Activated CD4-positive, alpha-beta T cell treated with anti-CD3 and anti-CD28 coated beads for 36 hours (primary cell): Measurements from ENCODE around the gene PRR15L. TPM values are rescaled to one million over a fixed set of nuclear protein-coding genes. Genes with fewer than 3 reads are reported as not detected.

Experiments
- ATAC-seq: fragments of 200-7000 bp; cut with Tn5 transposase; one replicate; pipeline ENCODE4 v1.10.0; 2021; ENCODE audit warnings: mild to moderate bottlenecking, moderate library complexity
- CTCF ChIA-PET: fragments of 350-600 bp; sonication (Branson Sonifier 250); formaldehyde crosslinking; loops from one replicate; lab custom pipeline; 2021; ENCODE audit warnings: antibody characterized with exemption; lab: Charles Lee
- POLR2A ChIA-PET: fragments of 350-600 bp; sonication (Branson Sonifier 250); formaldehyde crosslinking; loops from one replicate; lab custom pipeline; 2021; ENCODE audit warnings: antibody characterized with exemption, inconsistent platforms; lab: Charles Lee
- DNase-seq: peaks from one replicate; pipeline ENCODE4 v3.0.0-alpha.2; 2020
- H3K27ac Mint-ChIP-seq: one replicate; pipeline ENCODE4 v1.8.0; 2021; ENCODE audit warnings: mixed read lengths
- H3K27me3 Mint-ChIP-seq: one replicate; pipeline ENCODE4 v1.8.0; 2021; ENCODE audit warnings: mixed read lengths
- H3K36me3 Mint-ChIP-seq: one replicate; pipeline ENCODE4 v1.8.0; 2021; ENCODE audit warnings: low read depth, mixed read lengths
- H3K4me1 Mint-ChIP-seq: one replicate; pipeline ENCODE4 v1.8.0; 2021; ENCODE audit warnings: mixed read lengths
- H3K4me3 Mint-ChIP-seq: one replicate; pipeline ENCODE4 v1.8.0; 2021; ENCODE audit warnings: mild to moderate bottlenecking, moderate library complexity, mixed read lengths
- H3K9me3 Mint-ChIP-seq: one replicate; pipeline ENCODE4 v1.8.0; 2021; ENCODE audit warnings: low read depth, mixed read lengths
- intact Hi-C, 2 experiments: fragments of 100-400 bp; cut with DNase I in 1 of 2; cut with micrococcal nuclease in 1 of 2; formaldehyde crosslinking; loops; one replicate each; pipeline versions ENCODE4 v1.14.2 to v1.15.1; 2022 to 2024; cut with DNase I, micrococcal nuclease
- total RNA-seq, 2 experiments: library from RNA; stranded (reverse); gene quantifications; one replicate each; pipeline ENCODE4 v1.2.3, GENCODE V29; 2021

The PRR15L gene
- total RNA-seq, 2 experiments from 2014 or later, result not detected

GRCh38 chr17:47946929-47947397 is 10.7 kb downstream of the PRR15L start:
- H3K9me3 Mint-ChIP-seq, result no peaks in the 10 kb centered on the region
- peak; percentile 89 for DNase-seq
- peaks cover 41% of the 10 kb centered on the region for H3K36me3 Mint-ChIP-seq
- ATAC-seq, result peak; percentile 92
- H3K27ac Mint-ChIP-seq, result peak overlapping the region; percentile 57
- H3K27me3 Mint-ChIP-seq, result no peaks in the 10 kb centered on the region
- H3K4me3 Mint-ChIP-seq, result no peak overlapping the region
- intact Hi-C loops, result loop anchor here (1.0 to 10.0 kb wide), 4 partner anchors 105 to 1022 kb away; partner anchors contain the start of genes SCRN2 (in 2 of the 2), GOSR2 (in 1 of the 2) and UBE2Z (in 1 of the 2)
- ChIA-PET POLR2A (interaction anchor here (0.6 to 1.4 kb wide), 3 partner anchors 24 to 115 kb away, joined by 3 to 7 read pairs (median 4); partner anchors contain the start of genes CDK5RAP3, LRRC46, MRPL10 and SP2), CTCF (interaction anchor here (0.6 to 12.5 kb wide), 31 partner anchors 9 to 756 kb away, joined by 3 to 222 read pairs (median 5); partner anchors contain the start of genes CDK5RAP3, KPNB1, LRRC46 and MRPL10)
- H3K4me1 Mint-ChIP-seq, result peaks cover 60% of the 10 kb centered on the region

DNA sequence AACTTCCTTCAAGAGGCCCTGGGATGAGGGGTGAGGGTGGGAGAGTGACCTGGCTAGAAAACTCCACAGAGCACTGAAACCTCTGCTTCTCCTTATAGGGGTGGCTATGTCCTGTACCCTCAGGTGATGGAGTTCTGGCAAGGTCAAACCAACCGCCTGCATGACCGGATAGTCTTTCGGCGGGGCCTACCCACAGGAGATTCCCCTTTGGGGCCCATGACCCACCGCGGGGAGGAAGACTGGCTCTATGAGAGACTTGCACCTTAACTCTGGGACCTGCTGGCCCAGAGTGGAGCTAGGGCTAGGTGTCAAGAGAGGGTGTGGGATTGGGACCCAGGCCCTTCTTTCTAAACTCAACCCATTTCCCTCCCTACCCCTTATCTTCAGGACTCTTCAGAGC is 11.2 kb downstream of the PRR15L start:
- intact Hi-C loops, result loop anchor here (5.0 to 10.0 kb wide), 3 partner anchors 104 to 1022 kb away; partner anchors contain the start of genes GOSR2 (in 1 of the 2), SCRN2 (in 1 of the 2) and UBE2Z (in 1 of the 2)
- Mint-ChIP-seq H3K27me3 (no peaks in the 10 kb centered on the region), H3K4me1 (peaks cover 62% of the 10 kb centered on the region), H3K4me3 (no peak overlapping the region), H3K27ac (no peak overlapping the region), H3K36me3 (peaks cover 41% of the 10 kb centered on the region), H3K9me3 (no peaks in the 10 kb centered on the region)
- ATAC-seq (no peak), DNase-seq (no peak)
- ChIA-PET POLR2A (interaction anchor here (1.0 to 1.4 kb wide), 2 partner anchors 24 to 61 kb away, joined by 5 to 7 read pairs; partner anchors contain the start of gene CDK5RAP3), CTCF (interaction anchor here (0.6 to 12.5 kb wide), 29 partner anchors 10 to 755 kb away, joined by 3 to 222 read pairs (median 5); partner anchors contain the start of genes CDK5RAP3, KPNB1, LRRC46 and MRPL10)

- Mint-ChIP-seq H3K4me3 (no peak overlapping the region), H3K27me3 (no peaks in the 10 kb centered on the region), H3K9me3 (peaks cover 3% of the 10 kb centered on the region), H3K36me3 (peaks cover 44% of the 10 kb centered on the region), H3K27ac (peak overlapping the region; percentile 84), H3K4me1 (peaks cover 66% of the 10 kb centered on the region)
- ATAC-seq (no peak), DNase-seq (no peak)
- CTCF ChIA-PET, result interaction anchor here (0.6 to 12.5 kb wide), 16 partner anchors 8 to 296 kb away, joined by 3 to 222 read pairs (median 4); partner anchors contain the start of genes CDK5RAP3, KPNB1, LRRC46 and MRPL10
- intact Hi-C loops, result loop anchor here (5.0 to 10.0 kb wide), 3 partner anchors 104 to 1021 kb away; partner anchors contain the start of genes GOSR2 (in 1 of the 2), SCRN2 (in 1 of the 2) and UBE2Z (in 1 of the 2)
- POLR2A ChIA-PET, result interaction anchor here (1.0 kb wide), 1 partner anchor 61 kb away, joined by 5 read pairs; no protein-coding TSS in a partner anchor
Observed at GRCh38 chr17:47945529-47946508, 11.9 kb downstream of the PRR15L start.

GRCh38 chr17:47945080-47945479 is 12.6 kb downstream of the PRR15L start:
- Mint-ChIP-seq H3K36me3 (peaks cover 45% of the 10 kb centered on the region), H3K27me3 (no peaks in the 10 kb centered on the region), H3K27ac (peak overlapping the region; percentile 84), H3K4me3 (no peak overlapping the region), H3K4me1 (peaks cover 70% of the 10 kb centered on the region), H3K9me3 (peaks cover 3% of the 10 kb centered on the region)
- ChIA-PET POLR2A (no interaction called here), CTCF (interaction anchor here (0.7 to 12.5 kb wide), 5 partner anchors 11 to 92 kb away, joined by 3 to 222 read pairs (median 3); partner anchors contain the start of gene CDK5RAP3)
- intact Hi-C loops, result loop anchor here (5.0 to 10.0 kb wide), 3 partner anchors 103 to 1020 kb away; partner anchors contain the start of genes GOSR2 (in 1 of the 2), SCRN2 (in 1 of the 2) and UBE2Z (in 1 of the 2)
- DNase-seq (peak; percentile 24), ATAC-seq (no peak)

GRCh38 chr17:47942568-47942967 is 15.1 kb downstream of the PRR15L start:
- peak overlapping the region; percentile 91 for H3K27ac Mint-ChIP-seq
- peaks cover 3% of the 10 kb centered on the region for H3K9me3 Mint-ChIP-seq
- peak overlapping the region; percentile 95 for H3K4me3 Mint-ChIP-seq
- ATAC-seq (no peak), DNase-seq (no peak)
- H3K27me3 Mint-ChIP-seq, result no peaks in the 10 kb centered on the region
- peaks cover 67% of the 10 kb centered on the region for H3K4me1 Mint-ChIP-seq
- ChIA-PET CTCF (interaction anchor here (0.5 to 12.5 kb wide), 16 partner anchors 9 to 323 kb away, joined by 3 to 222 read pairs (median 3); partner anchors contain the start of genes CDK5RAP3 and SCRN2), POLR2A (interaction anchor here (0.6 to 3.9 kb wide), 2 partner anchors 28 to 192 kb away, joined by 3 to 15 read pairs; partner anchors contain the start of gene CDK5RAP3)
- intact Hi-C loops, result loop anchor here in 1 of 2 experiments (10.0 kb wide), 2 partner anchors 962 to 1018 kb away; partner anchors contain the start of genes GOSR2 and UBE2Z
- peaks cover 28% of the 10 kb centered on the region for H3K36me3 Mint-ChIP-seq

DNA sequence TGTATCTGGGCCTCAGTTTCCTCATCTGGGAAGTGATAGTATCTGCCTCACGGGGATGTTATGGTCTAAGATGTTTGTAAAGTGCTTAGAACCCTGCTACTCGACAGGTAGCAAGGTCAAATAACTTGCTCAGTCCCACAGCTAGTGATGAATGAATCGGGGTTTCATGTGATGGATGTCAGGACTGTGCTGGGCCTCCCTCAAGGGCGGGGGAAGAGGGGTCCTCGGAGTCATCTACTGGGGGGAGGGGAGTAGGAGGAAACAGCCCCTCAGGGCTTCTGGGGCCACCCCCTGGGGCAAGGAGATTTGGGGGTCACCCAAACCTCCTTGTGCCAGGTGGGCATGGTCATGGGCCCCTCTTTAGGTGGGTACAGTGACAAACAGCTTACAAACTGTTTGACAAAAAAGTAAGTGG is 15.6 kb downstream of the PRR15L start:
- Mint-ChIP-seq H3K4me3 (peak overlapping the region; percentile 95), H3K4me1 (peaks cover 65% of the 10 kb centered on the region), H3K27ac (peak overlapping the region; percentile 91), H3K36me3 (peaks cover 26% of the 10 kb centered on the region), H3K9me3 (peaks cover 3% of the 10 kb centered on the region), H3K27me3 (no peaks in the 10 kb centered on the region)
- ATAC-seq, result no peak
- ChIA-PET CTCF (interaction anchor here (0.5 to 12.5 kb wide), 19 partner anchors 8 to 324 kb away, joined by 3 to 222 read pairs (median 3); partner anchors contain the start of genes CDK5RAP3 and SCRN2), POLR2A (interaction anchor here (1.1 to 3.9 kb wide), 4 partner anchors 15 to 46 kb away, joined by 5 to 15 read pairs (median 10); partner anchors contain the start of genes CDK5RAP3 and SP2)
- intact Hi-C loops, result loop anchor here in 1 of 2 experiments (10.0 kb wide), 2 partner anchors 963 to 1017 kb away; partner anchors contain the start of genes GOSR2 and UBE2Z
- peak; percentile 46 for DNase-seq

- Mint-ChIP-seq H3K27ac (peak within 1 kb of the TSS; percentile 91), H3K27me3 (no peaks in the 10 kb centered on the region), H3K36me3 (peaks cover 22% of the 10 kb centered on the region), H3K9me3 (peaks cover 3% of the 10 kb centered on the region), H3K4me3 (peak within 1 kb of the TSS; percentile 95), H3K4me1 (peaks cover 64% of the 10 kb centered on the region)
- peak; percentile 98 for DNase-seq
- POLR2A ChIA-PET, result interaction anchor here (0.9 to 3.9 kb wide), 6 partner anchors 9 to 104 kb away, joined by 3 to 15 read pairs (median 6); partner anchors contain the start of genes CDK5RAP3 and SP2
- intact Hi-C loops, result loop anchor here (1.0 to 10.0 kb wide), 9 partner anchors 29 to 1017 kb away; partner anchors contain the start of genes SP2 (in 2 of the 2), CBX1 (in 1 of the 2), GOSR2 (in 1 of the 2) and KPNB1 (in 1 of the 2)
- CTCF ChIA-PET, result interaction anchor here (0.6 to 12.5 kb wide), 24 partner anchors 9 to 968 kb away, joined by 3 to 222 read pairs (median 4); partner anchors contain the start of gene CDK5RAP3
- peak; percentile 99 for ATAC-seq
Observed at GRCh38 chr17:47941246-47942095, 16.2 kb downstream of the PRR15L start, which contains the start of gene PNPO. Gene PNPO, plus strand, starts transcription at chr17:47941571. Its CDS starts 105 bp downstream, at chr17:47941676.

DNA sequence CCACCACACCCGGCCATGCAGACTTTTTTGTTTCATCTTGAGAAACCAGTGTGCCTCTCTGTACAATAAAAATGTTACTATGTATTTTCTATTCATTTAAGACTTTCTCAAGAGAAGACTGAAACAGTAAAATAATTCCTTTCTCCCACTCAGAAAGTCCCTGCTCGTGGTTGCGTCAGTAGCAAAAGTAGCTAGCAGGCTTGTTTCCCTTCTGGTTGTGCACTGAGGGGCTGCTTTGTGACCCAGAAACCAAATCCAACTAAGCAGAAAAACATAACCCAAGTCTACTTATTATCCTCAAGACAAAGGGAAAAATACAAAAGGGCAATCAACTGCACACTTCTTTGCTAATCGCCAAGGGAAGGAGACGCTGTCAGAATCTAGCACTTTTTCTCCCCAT is 19.7 kb downstream of the PRR15L start:
- H3K9me3 Mint-ChIP-seq, result peaks cover 3% of the 10 kb centered on the region
- H3K36me3 Mint-ChIP-seq, result peaks cover 4% of the 10 kb centered on the region
- H3K4me3 Mint-ChIP-seq, result no peak overlapping the region
- H3K27me3 Mint-ChIP-seq, result no peaks in the 10 kb centered on the region
- intact Hi-C loops, result no loop called here
- ChIA-PET CTCF (interaction anchor here (0.6 to 2.2 kb wide), 5 partner anchors 8 to 105 kb away, joined by 3 to 12 read pairs (median 3); partner anchors contain the start of gene PRR15L), POLR2A (interaction anchor here (0.7 kb wide), 1 partner anchor 58 kb away, joined by 4 read pairs; no protein-coding TSS in a partner anchor)
- H3K27ac Mint-ChIP-seq, result peak overlapping the region; percentile 47
- peaks cover 34% of the 10 kb centered on the region for H3K4me1 Mint-ChIP-seq
- DNase-seq (peak; percentile 37), ATAC-seq (no peak)

DNA sequence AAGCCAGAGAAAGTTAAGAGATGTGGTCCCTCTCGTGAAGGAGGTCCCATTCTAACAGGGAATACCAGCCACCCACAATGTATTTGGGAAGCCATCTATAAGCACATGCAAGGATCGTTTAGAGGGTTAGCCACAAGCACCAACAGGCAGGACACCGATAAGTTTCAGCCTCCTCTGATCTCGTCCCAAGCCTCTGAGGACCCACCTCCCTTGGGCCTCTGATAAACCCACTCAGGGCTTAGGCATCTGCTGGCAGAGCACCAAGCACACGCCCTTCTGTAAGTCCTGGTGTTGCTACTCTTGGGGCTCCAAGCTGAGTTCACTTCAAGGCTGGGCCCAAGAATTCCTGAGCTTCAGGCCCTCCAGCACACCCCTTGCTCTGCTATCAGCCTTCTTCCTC is 21.7 kb downstream of the PRR15L start:
- Mint-ChIP-seq H3K36me3 (peaks cover 2% of the 10 kb centered on the region), H3K4me1 (peaks cover 21% of the 10 kb centered on the region), H3K27ac (no peak overlapping the region), H3K4me3 (no peak overlapping the region), H3K27me3 (no peaks in the 10 kb centered on the region), H3K9me3 (peaks cover 2% of the 10 kb centered on the region)
- ChIA-PET CTCF (interaction anchor here (0.6 to 1.6 kb wide), 5 partner anchors 11 to 36 kb away, joined by 3 to 7 read pairs (median 3); partner anchors contain the start of gene CDK5RAP3), POLR2A (interaction anchor here (1.1 kb wide), 1 partner anchor 40 kb away, joined by 4 read pairs; the partner anchor contains the start of gene SP2)
- no peak for DNase-seq
- intact Hi-C loops, result no loop called here
- no peak for ATAC-seq
